Measurements from ENCODE around the gene HOXA7. TPM values are rescaled to one million over a fixed set of nuclear protein-coding genes. Genes with fewer than 3 reads are reported as not detected.

The HOXA7 gene
- total RNA-seq, 1 donor from 2014 or later: 1.6 TPM

DNA sequence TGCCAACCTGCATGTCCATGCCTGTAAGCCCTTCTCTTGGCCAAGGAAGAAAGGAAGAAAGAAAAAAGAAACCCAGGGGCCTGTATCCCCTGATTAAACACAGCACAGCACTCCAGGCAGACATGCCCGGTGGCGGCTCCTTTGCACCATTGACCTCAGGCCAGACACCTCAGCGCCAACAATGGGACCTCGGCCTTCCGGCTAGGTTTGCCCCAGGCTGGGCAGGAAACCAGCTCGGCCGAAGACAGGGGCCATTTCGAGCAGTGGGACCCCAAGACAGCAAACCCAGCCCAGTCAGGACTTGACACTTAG, 14.8 kb upstream of the HOXA7 start:
- peak overlapping the region; percentile 80 to 84 (median 81) for H3K4me3 ChIP-seq (ENCODE audit: low read length in 3 of 3)
- no peaks in the 10 kb centered on the region for H3K36me3 ChIP-seq (ENCODE audit: control insufficient read depth in 3 of 3, insufficient read depth in 3 of 3, low read length in 3 of 3)
- H3K4me1 ChIP-seq (ENCODE audit: control insufficient read depth in 3 of 3, insufficient read depth in 3 of 3, low read length in 3 of 3): peaks cover 45 to 66% (median 53%) of the 10 kb centered on the region in 3 donors
- peak overlapping the region; percentile 84 for H3K27ac ChIP-seq (ENCODE audit: low read depth, low read length)
- H3K27me3 ChIP-seq (ENCODE audit: control insufficient read depth in 3 of 3, insufficient read depth in 3 of 3, low read length in 3 of 3): peaks cover 6 to 17% (median 7%) of the 10 kb centered on the region in 3 donors
- peak overlapping the region; percentile 74 to 97 (median 81) for H3K9ac ChIP-seq (ENCODE audit: low read depth in 1 of 3, low read length in 3 of 3)
- no peaks in the 10 kb centered on the region for H3K9me3 ChIP-seq (ENCODE audit: control insufficient read depth in 3 of 3, low read length in 3 of 3)

GRCh38 chr7:27170426-27171324, 14.2 kb upstream of the HOXA7 start:
- peak overlapping the region; percentile 80 to 93 (median 92) for H3K4me3 ChIP-seq (ENCODE audit: low read length in 3 of 3)
- H3K9ac ChIP-seq (ENCODE audit: low read depth in 1 of 3, low read length in 3 of 3): peak overlapping the region; percentile 74 to 97 (median 81)
- peak overlapping the region; percentile 92 for H3K27ac ChIP-seq (ENCODE audit: low read depth, low read length)
- peaks cover 45 to 66% (median 48%) of the 10 kb centered on the region in 3 donors for H3K4me1 ChIP-seq (ENCODE audit: control insufficient read depth in 3 of 3, insufficient read depth in 3 of 3, low read length in 3 of 3)
- H3K9me3 ChIP-seq (ENCODE audit: control insufficient read depth in 3 of 3, low read length in 3 of 3): no peaks in the 10 kb centered on the region
- no peaks in the 10 kb centered on the region for H3K36me3 ChIP-seq (ENCODE audit: control insufficient read depth in 3 of 3, insufficient read depth in 3 of 3, low read length in 3 of 3)
- peaks cover 6 to 14% (median 7%) of the 10 kb centered on the region in 3 donors for H3K27me3 ChIP-seq (ENCODE audit: control insufficient read depth in 3 of 3, insufficient read depth in 3 of 3, low read length in 3 of 3)

GRCh38 chr7:27169658-27170425, 13.4 kb upstream of the HOXA7 start:
- Histone ChIP-seq H3K4me1 (ENCODE audit: control insufficient read depth in 3 of 3, insufficient read depth in 3 of 3, low read length in 3 of 3) (peaks cover 40 to 57% (median 41%) of the 10 kb centered on the region in 3 donors), H3K36me3 (ENCODE audit: control insufficient read depth in 3 of 3, insufficient read depth in 3 of 3, low read length in 3 of 3) (no peaks in the 10 kb centered on the region), H3K27ac (ENCODE audit: low read depth, low read length) (peak overlapping the region; percentile 92), H3K27me3 (ENCODE audit: control insufficient read depth in 3 of 3, insufficient read depth in 3 of 3, low read length in 3 of 3) (peaks cover 5 to 8% (median 6%) of the 10 kb centered on the region in 3 donors), H3K9ac (ENCODE audit: low read depth in 1 of 3, low read length in 3 of 3) (peak overlapping the region; percentile 89 to 97 (median 93)), H3K4me3 (ENCODE audit: low read length in 3 of 3) (peak overlapping the region; percentile 80 to 93 (median 92)), H3K9me3 (ENCODE audit: control insufficient read depth in 3 of 3, low read length in 3 of 3) (no peaks in the 10 kb centered on the region)

DNA sequence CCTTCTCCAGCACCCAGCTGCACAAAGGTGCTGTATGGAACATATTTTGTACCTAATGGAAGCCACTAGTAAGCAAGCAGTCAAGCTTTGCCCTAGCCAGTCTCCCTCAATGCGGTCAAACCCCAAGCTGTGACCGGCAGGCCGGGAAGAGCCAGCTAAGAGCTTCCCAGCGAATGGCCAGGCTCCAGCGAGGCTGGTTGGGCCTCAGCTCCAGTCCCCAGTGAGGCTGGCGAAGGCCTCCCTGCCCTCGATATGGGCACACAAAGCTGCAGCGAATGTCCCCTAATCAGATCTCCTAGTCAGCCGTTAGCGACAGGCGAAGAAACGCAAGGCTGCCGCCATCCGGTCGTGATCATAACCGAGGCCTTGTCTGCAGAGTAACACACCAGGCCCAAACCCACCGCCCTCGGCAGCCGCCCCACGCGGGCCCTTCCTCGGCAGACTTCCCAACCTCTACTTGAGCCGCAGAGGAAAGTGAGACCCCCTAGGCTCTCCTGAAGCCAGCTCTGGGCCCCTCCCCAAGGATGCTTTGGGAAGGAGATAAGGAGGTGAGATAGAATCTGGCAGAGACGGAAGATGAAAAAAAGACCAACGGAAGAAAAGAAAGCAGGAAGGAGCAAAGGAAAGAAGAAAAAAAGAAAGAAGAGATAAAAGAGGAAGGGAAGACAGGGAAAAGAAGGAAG, 11.9 kb upstream of the HOXA7 start:
- peaks cover 3 to 4% (median 3%) of the 10 kb centered on the region in 3 donors for H3K27me3 ChIP-seq (ENCODE audit: control insufficient read depth in 3 of 3, insufficient read depth in 3 of 3, low read length in 3 of 3)
- H3K9ac ChIP-seq (ENCODE audit: low read depth in 1 of 3, low read length in 3 of 3): peak overlapping the region; percentile 89 to 97 (median 93)
- peaks cover 0 to 3% (median 0%) of the 10 kb centered on the region in 3 donors for H3K36me3 ChIP-seq (ENCODE audit: control insufficient read depth in 3 of 3, insufficient read depth in 3 of 3, low read length in 3 of 3)
- no peaks in the 10 kb centered on the region for H3K9me3 ChIP-seq (ENCODE audit: control insufficient read depth in 3 of 3, low read length in 3 of 3)
- H3K4me1 ChIP-seq (ENCODE audit: control insufficient read depth in 3 of 3, insufficient read depth in 3 of 3, low read length in 3 of 3): peaks cover 45 to 68% (median 49%) of the 10 kb centered on the region in 3 donors
- peak overlapping the region; percentile 90 to 93 (median 92) for H3K4me3 ChIP-seq (ENCODE audit: low read length in 3 of 3)
- H3K27ac ChIP-seq (ENCODE audit: low read depth, low read length): peak overlapping the region; percentile 92

DNA sequence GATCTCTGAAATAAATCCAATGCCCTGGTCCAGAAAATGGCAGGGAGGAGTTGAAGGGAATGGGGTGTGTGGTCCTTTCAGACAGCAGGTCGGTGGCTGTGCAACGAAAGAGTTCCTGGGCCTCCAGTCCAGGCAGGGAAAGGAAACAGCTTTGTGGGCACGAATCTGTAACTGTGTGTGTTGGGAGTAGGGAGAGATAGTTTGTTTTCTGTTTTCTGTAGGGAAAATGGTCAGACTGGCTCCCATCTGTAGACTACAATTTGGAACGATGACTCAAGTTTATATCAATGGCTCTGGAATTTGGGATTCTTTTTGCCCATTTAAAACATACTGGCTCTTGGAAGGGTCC, 11.4 kb upstream of the HOXA7 start:
- Histone ChIP-seq H3K27me3 (ENCODE audit: control insufficient read depth in 3 of 3, insufficient read depth in 3 of 3, low read length in 3 of 3) (peaks cover 3 to 4% (median 3%) of the 10 kb centered on the region in 3 donors), H3K27ac (ENCODE audit: low read depth, low read length) (peak overlapping the region; percentile 92), H3K9ac (ENCODE audit: low read depth in 1 of 3, low read length in 3 of 3) (peak overlapping the region; percentile 89 to 97 (median 93)), H3K9me3 (ENCODE audit: control insufficient read depth in 3 of 3, low read length in 3 of 3) (no peaks in the 10 kb centered on the region), H3K4me1 (ENCODE audit: control insufficient read depth in 3 of 3, insufficient read depth in 3 of 3, low read length in 3 of 3) (peaks cover 50 to 70% (median 50%) of the 10 kb centered on the region in 3 donors), H3K4me3 (ENCODE audit: low read length in 3 of 3) (peak overlapping the region; percentile 90 to 93 (median 92)), H3K36me3 (ENCODE audit: control insufficient read depth in 3 of 3, insufficient read depth in 3 of 3, low read length in 3 of 3) (peaks cover 0 to 6% (median 0%) of the 10 kb centered on the region in 3 donors)

DNA sequence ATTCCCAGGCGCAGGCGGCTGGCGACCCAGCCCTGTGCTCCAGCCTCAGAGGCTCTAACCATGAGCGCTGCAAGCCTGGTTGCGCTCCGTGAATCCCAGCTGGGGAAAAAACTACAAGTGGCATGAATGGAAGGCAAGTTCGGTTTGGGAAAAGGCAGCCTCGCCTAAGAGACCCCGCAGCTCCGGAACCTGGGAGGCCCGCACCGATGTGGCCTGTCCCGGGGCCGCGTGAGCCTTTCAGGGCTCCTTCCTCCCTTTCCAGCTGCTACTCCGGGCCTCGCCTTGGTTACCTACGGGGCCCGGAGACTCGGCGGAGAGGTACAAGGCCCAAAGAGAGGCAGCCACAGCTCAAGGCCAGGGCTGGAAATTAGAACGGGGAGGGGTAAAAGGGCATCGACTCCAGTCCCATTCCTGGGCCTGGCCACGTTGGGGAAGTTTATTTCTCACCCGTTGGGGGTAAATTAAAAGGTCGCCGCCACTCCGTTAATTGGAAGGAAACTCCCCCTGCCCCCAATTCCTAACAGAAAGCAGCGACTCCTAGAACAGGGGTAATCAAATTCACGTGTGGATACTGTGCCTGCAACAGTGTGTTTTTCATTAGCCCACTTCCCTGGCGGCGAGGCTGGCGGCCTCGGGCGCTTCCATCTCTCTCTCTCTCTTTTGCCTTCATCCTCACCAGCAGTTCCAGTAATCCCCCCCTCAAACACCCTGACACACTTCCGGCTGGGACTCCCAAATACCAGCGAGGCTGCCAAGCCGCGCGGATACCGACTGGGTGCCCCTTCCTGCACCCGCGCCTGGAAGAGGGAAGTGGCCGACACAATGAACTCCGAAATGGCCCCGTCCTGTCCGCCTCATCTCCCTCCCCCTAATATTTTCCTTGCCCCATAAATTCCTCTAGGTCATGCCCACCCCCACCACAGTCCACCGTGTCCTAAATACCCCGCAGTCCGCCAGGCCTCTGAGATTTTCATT, 10.3 kb upstream of the HOXA7 start:
- no peaks in the 10 kb centered on the region for H3K9me3 ChIP-seq (ENCODE audit: control insufficient read depth in 3 of 3, low read length in 3 of 3)
- H3K27ac ChIP-seq (ENCODE audit: low read depth, low read length): peak overlapping the region; percentile 92
- peaks cover 3 to 4% (median 3%) of the 10 kb centered on the region in 3 donors for H3K27me3 ChIP-seq (ENCODE audit: control insufficient read depth in 3 of 3, insufficient read depth in 3 of 3, low read length in 3 of 3)
- H3K9ac ChIP-seq (ENCODE audit: low read depth in 1 of 3, low read length in 3 of 3): peak overlapping the region; percentile 89 to 97 (median 93)
- H3K36me3 ChIP-seq (ENCODE audit: control insufficient read depth in 3 of 3, insufficient read depth in 3 of 3, low read length in 3 of 3): peaks cover 0 to 6% (median 0%) of the 10 kb centered on the region in 3 donors
- peaks cover 41 to 64% (median 42%) of the 10 kb centered on the region in 3 donors for H3K4me1 ChIP-seq (ENCODE audit: control insufficient read depth in 3 of 3, insufficient read depth in 3 of 3, low read length in 3 of 3)
- H3K4me3 ChIP-seq (ENCODE audit: low read length in 3 of 3): peak overlapping the region; percentile 90 to 93 (median 92)

- Histone ChIP-seq H3K36me3 (ENCODE audit: control insufficient read depth in 3 of 3, insufficient read depth in 3 of 3, low read length in 3 of 3) (peaks cover 0 to 6% (median 0%) of the 10 kb centered on the region in 3 donors), H3K9me3 (ENCODE audit: control insufficient read depth in 3 of 3, low read length in 3 of 3) (no peaks in the 10 kb centered on the region), H3K9ac (ENCODE audit: low read depth in 1 of 3, low read length in 3 of 3) (peak overlapping the region; percentile 89 to 97 (median 93)), H3K4me3 (ENCODE audit: low read length in 3 of 3) (peak overlapping the region; percentile 90 to 93 (median 92)), H3K27ac (ENCODE audit: low read depth, low read length) (peak overlapping the region; percentile 92), H3K27me3 (ENCODE audit: control insufficient read depth in 3 of 3, insufficient read depth in 3 of 3, low read length in 3 of 3) (peaks cover 0 to 3% (median 3%) of the 10 kb centered on the region in 3 donors), H3K4me1 (ENCODE audit: control insufficient read depth in 3 of 3, insufficient read depth in 3 of 3, low read length in 3 of 3) (peaks cover 39 to 61% (median 40%) of the 10 kb centered on the region in 3 donors)
Measured at GRCh38 chr7:27165996-27166530, 9.6 kb upstream of the HOXA7 start.

DNA sequence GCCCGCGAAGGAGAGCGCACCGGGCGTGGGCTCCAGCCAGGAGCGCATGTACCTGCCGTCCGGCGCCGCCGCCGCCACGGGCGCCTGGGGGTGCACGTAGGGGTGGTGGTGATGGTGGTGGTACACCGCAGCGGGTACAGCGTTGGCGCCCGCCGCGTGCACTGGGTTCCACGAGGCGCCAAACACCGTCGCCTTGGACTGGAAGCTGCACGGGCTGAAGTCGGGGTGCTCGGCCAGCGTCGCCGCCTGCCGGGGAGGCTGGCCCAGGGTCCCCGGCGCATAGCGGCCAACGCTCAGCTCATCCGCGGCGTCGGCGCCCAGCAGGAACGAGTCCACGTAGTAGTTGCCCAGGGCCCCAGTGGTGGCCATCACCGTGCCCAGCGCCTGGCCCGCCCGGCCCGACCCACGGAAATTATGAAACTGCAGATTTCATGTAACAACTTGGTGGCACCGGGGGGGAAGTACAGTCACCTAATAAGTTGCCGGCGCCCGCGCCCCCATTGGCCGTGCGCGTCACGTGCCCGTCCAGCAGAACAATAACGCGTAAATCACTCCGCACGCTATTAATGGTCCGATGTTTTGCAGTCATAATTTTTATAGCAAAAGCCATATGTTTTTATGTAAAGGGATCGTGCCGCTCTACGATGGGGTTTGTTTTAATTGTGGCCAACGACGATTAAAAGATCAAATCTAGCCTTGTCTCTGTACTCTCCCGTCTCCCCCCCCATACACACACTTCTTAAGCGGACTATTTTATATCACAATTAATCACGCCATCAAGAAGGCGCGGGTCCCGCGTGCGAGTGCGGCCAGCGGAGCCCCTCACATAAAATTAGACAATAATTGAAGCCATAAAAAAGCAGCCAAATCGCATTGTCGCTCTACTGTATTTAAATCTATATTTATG, 8.9 kb upstream of the HOXA7 start, which contains the start of gene HOXA9:
Gene HOXA9 (minus strand): TSS at position 449 of the 907 bp plus-strand sequence. CDS start 80 bp downstream, at position 369.
- peaks cover 0 to 6% (median 0%) of the 10 kb centered on the region in 3 donors for H3K36me3 ChIP-seq (ENCODE audit: control insufficient read depth in 3 of 3, insufficient read depth in 3 of 3, low read length in 3 of 3)
- H3K4me1 ChIP-seq (ENCODE audit: control insufficient read depth in 3 of 3, insufficient read depth in 3 of 3, low read length in 3 of 3): peaks cover 37 to 65% (median 43%) of the 10 kb centered on the region in 3 donors
- H3K9me3 ChIP-seq (ENCODE audit: control insufficient read depth in 3 of 3, low read length in 3 of 3): no peaks in the 10 kb centered on the region
- peak within 1 kb of the TSS; percentile 89 to 97 (median 93) for H3K9ac ChIP-seq (ENCODE audit: low read depth in 1 of 3, low read length in 3 of 3)
- peak within 1 kb of the TSS; percentile 90 to 93 (median 92) for H3K4me3 ChIP-seq (ENCODE audit: low read length in 3 of 3)
- peak within 1 kb of the TSS; percentile 92 for H3K27ac ChIP-seq (ENCODE audit: low read depth, low read length)
- H3K27me3 ChIP-seq (ENCODE audit: control insufficient read depth in 3 of 3, insufficient read depth in 3 of 3, low read length in 3 of 3): peaks cover 0 to 3% (median 3%) of the 10 kb centered on the region in 3 donors
